Lower leg skin (tissue), 4 donors: ENCODE measurements around the gene SKIDA1. TPM values are rescaled to one million over a fixed set of nuclear protein-coding genes. Genes with fewer than 3 reads are reported as not detected.

ENCODE experiments used
- DNase-seq, 2 donors: peaks; one replicate each; pipeline ENCODE4 v3.0.0-alpha.2; 2019; ENCODE audit warnings: low spot score in 2 of 2
- H3K4me3 ChIP-seq: fragments of 200-600 bp; sonication (generic); 2 replicates; pipeline ENCODE4 v1.5.1; 2017; ENCODE audit warnings: mild to moderate bottlenecking, low read depth; ENCODE audit not compliant: poor library complexity, severe bottlenecking
- CTCF ChIP-seq, 3 donors: fragments of 450-650 bp; IDR thresholded peaks; one replicate each; pipeline ENCODE4 v1.5.1; 2016; ENCODE audit warnings: antibody characterized with exemption in 3 of 3, mild to moderate bottlenecking in 3 of 3, moderate library complexity in 2 of 3
- POLR2A ChIP-seq, 2 donors: fragments of 450-650 bp; IDR thresholded peaks; one replicate each; pipeline ENCODE4 v1.6.1; 2016 to 2017; ENCODE audit warnings: antibody characterized with exemption in 2 of 2, mild to moderate bottlenecking in 1 of 2, moderate library complexity in 1 of 2
- WGBS, 2 donors: methylation state at CpG; one replicate each; pipeline ENCODE4 v1.1.5; 2018; 5-methylcytosine and 5-hydroxymethylcytosine counted together
- intact Hi-C: fragments of 100-400 bp; cut with DNase I; formaldehyde crosslinking; loops from one replicate; pipeline ENCODE4 v1.15.0; 2023; ENCODE audit warnings: low total_unique reads
- microRNA counts, 2 donors: library from miRNA; unstranded; fragments of <30 nt; microRNA quantifications; one replicate each; lab custom pipeline; 2016
- microRNA-seq, 2 donors: library from miRNA; unstranded; fragments of <30 nt; microRNA quantifications; one replicate each; pipeline ENCODE4, GENCODE V29; 2016; ENCODE audit warnings: borderline replicate concordance in 2 of 2, borderline number of aligned reads in 1 of 2
- total RNA-seq, 4 donors: library from RNA; depleted of rRNA; stranded (reverse); fragments of >200 nt; gene quantifications; one replicate each; pipeline ENCODE4 v1.1.0, GENCODE V29; 2016

Gene SKIDA1
- total RNA-seq, 4 donors from 2014 or later: 0.38 to 1.4 (median 0.96) TPM

GRCh38 chr10:21464134-21464533, 61.3 kb downstream of the SKIDA1 start:
- intact Hi-C loops: no loop called here
- no peak overlapping the region for H3K4me3 ChIP-seq
- no peak for TF ChIP-seq POLR2A (IDR thresholded peaks at IDR 0.05)
- TF ChIP-seq CTCF (IDR thresholded peaks at IDR 0.05): no peak
- WGBS, 2 donors: 88 to 92% methylated on average over 7 of the region's 7 CpGs
- peak in 1 of 2 donors; percentile 21 for DNase-seq

MicroRNAs encoded within 50 kb of the gene (microRNA counts, 767-probe panel; counts per million panel counts)
- microRNA hsa-miR-1915-3p (lab: Ali Mortazavi, UCI): 0 to 358 counts per million in 2 donors

Small RNAs within 50 kb of the gene (microRNA-seq; reads per million reads assigned to microRNA genes)
- 0 reads per million in 2 donors for gene MIR1915

Other genes starting within 250 kb of the SKIDA1 start
- 100 to 1,000 TPM in 1 of 4 donors, 10 to 100 TPM in 3; 42.8 to 283 (median 48.5) TPM for gene MLLT10, start 8.6 kb upstream of the SKIDA1 start, total RNA-seq